Prostate gland (tissue), 2 donors: ENCODE data around the gene IRF7.

Experiments
- CTCF ChIP-seq, 4 experiments: fragments of 200-600 bp in 2 of 4; fragments of 450-650 bp in 2 of 4; sonication (generic) in 2 of 4; IDR thresholded peaks; 1 replicate in 3 of 4; 2 replicates in 1 of 4; pipeline ENCODE4 v1.5.1; 2016 to 2019; ENCODE audit warnings: antibody characterized with exemption in 4 of 4, mild to moderate bottlenecking in 2 of 4, moderate library complexity in 2 of 4
- POLR2A ChIP-seq: fragments of 450-650 bp; IDR thresholded peaks from one replicate; pipeline ENCODE4 v1.6.1; 2016; ENCODE audit warnings: antibody characterized with exemption, mild to moderate bottlenecking
- POLR2AphosphoS5 ChIP-seq: sonication (generic); formaldehyde crosslinking; IDR thresholded peaks from one replicate; pipeline ENCODE4 v1.6.1; 2017; ENCODE audit warnings: antibody characterized with exemption

GRCh38 chr11:576811-577610 is 38.7 kb downstream of the IRF7 start:
- TF ChIP-seq CTCF (IDR thresholded peaks at IDR 0.05) (no peak), POLR2AphosphoS5 (no peak), POLR2A (no peak)
